HG03378 (cell line): ENCODE measurements around the gene TNFSF8.
A peak's percentile ranks its signal among the peaks of the same experiment; 100 is the strongest.

Experiments used
- ATAC-seq: cut with Tn5 transposase; IDR thresholded peaks from one replicate; pipeline ENCODE4 v1.9.1; 2021; ENCODE audit warnings: mild to moderate bottlenecking, moderate library complexity; ENCODE audit not compliant: unreplicated experiment

The TNFSF8 gene

DNA sequence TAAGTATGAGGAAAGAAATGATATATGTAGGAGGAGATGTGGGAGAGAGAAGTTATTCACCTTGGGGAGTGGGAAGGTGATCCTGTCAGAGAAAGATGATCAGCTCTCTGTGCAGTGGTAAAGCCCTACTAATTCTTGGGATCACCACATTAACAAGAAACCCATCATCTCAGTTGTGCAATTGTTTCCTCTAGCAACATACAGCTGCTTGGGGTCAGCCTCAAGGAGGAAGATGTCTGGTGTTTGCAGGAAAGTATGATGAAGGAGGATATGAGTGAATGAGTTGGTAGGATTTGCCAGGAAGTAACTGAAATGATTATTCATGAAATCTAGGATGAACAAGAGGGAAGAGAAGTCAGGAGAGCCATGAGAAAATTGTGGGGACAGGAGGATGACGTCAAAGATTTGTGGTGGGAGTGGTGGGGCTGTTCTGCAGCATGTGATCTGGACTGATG is 50.1 kb downstream of the TNFSF8 start:
- ATAC-seq = no peak

DNA sequence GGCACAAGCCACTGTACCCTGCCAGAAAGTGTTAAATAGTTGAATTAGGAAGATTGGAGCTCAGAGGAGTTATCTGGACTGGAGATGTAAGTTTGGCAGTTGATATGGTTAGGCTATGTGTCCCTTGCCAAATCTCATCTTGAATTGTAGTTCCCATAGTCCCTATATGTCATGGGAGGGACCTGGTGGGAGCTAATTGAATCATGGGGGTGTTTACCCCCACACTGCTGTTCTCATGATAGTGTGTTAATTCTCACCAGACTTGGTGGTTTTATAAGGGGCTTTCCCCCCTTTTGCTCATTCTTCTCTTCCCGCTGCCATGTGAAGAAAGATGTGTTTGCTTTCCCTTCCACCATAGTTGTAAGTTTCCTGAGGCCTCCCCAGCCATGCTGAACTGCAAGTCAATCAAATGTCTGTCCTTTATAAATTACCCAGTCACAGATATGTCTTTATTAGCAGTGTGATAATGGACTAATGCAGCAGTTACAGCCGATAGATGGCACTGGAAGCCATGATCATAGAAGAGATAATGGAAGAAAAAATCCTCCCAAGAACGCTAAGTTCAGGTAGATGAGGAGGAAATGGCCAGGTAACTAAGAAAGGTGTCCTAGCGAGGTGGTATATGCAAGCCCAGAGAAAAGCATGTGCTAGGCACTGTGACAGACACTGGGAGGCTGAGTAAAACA is 51.4 kb downstream of the TNFSF8 start:
- ATAC-seq = no peak

DNA sequence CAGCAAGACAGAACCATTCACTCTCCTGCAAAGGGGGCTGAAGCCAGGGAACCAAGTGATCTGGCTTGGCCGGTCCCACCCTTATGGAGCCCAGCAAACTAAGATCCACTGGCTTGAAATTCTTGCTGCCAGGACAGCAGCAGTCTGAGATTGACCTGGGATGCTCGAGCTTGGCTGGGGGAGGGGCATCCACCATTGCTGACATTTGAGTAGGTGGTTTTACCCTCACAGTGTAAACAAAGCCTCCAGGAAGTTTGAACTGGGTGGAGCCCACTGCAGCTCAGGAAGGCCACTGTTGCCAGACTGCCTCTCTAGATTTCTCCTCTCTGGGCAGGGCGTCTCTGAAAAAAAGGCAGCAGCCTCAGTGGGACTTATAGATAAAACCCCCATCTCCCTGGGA is 60.5 kb downstream of the TNFSF8 start:
- ATAC-seq = no peak

DNA sequence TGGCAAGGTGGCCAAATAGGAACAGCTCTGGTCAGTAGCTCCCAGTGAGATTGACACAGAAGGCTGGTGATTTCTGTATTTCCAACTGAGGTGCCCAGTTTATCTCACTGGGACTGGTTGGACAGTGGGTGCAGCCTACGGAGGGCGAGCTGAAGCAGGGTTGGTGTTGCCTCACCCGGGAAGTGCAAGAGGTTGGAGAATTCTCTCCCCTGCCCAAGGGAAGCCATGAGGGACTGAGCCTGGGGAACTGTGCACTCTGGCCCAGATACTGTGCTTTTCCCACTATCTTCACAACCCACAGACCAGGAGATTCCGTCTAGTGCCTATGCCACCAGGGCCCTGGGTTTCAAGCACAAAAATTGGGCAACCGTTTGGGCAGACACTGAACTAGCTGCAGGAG is 61.0 kb downstream of the TNFSF8 start:
- no peak for ATAC-seq

DNA sequence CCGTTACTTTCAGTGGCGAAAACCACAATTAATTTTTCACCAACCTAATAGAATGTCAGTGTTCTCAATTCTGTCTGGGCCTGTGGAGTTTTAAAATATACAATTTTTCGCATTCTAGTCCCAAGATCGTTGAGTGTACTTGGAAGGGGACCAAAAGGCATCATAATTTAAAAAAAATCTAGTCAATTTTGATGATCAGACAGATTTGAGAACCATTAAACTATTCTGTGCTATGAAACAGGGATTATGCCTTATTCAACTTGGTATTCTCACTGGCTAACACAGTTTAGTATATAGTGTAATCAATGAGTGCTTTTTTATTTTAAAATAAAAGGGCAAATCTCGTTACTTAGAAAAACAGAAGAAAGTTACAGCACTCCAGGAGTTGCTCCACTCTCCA is 63.1 kb downstream of the TNFSF8 start:
- no peak for ATAC-seq

DNA sequence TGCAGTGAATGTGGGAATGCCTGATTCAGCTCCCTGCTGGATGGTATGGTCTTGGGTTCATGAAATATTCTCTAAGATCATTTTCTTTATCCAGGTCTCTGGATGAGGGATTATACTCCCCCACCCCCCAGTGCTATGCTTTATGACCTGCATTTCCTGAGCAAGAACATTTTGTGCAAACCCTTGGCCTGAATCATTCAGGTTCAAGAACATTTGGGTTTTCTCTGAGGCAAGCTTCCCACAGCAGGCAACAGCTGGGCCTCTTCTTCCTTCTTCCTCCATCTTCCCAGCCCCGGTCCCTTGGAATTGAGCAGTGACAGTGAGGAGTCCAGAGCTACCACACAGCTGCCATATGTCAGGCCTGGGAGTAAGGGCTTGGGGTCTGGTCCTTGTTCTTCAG is 65.9 kb downstream of the TNFSF8 start:
- ATAC-seq = no peak

DNA sequence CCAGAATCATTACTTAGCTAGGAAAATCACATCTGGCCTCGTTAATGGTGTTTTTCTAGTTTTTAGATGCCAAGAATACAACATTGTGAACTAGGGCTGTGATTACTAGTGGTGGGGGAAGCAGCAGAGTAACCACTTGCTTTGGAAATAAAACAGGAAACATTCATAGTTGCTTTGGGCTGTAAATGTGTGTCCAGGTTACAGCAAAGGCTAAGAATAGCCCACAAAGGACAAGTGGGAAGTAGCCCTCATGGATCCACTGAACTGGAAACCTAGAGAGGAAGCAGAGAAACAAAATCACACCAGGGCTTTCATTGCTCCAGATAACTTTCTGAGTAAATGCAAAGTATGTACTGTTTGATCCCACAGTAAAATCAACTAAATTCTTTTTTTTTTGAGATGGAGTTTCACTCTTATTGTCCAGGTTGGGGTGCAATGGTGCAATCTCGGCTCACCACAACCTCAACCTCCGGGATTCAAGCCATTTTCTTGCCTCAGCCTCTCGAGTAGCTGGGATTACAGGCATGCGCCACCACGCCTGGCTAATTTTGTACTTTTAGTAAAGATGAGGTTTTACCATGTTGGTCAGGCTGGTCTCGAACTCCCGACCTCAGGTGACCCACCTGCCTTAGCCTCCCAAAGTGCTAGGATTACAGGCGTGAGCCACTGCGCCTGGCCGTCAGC is 68.3 kb downstream of the TNFSF8 start:
- no peak for ATAC-seq

DNA sequence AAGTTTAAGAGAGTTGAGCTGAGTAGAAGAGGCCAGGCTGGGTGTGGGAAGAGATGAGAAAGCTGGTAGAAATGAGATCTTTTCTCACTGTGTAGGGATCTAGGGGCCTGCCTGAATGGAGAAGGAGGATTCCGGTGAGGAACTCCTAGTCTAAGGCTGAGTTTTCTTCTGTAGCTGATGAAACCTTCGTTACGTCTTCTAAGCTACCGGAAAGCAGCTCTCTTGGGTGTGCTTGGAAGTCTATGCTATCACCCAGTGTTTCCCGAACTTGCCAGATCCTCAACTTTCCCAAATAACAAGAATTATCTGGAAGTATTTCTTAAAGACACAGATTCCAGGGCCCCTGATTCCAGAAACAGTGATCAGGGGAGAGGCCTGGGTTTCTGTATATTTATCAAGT is 69.1 kb downstream of the TNFSF8 start:
- ATAC-seq = no peak

DNA sequence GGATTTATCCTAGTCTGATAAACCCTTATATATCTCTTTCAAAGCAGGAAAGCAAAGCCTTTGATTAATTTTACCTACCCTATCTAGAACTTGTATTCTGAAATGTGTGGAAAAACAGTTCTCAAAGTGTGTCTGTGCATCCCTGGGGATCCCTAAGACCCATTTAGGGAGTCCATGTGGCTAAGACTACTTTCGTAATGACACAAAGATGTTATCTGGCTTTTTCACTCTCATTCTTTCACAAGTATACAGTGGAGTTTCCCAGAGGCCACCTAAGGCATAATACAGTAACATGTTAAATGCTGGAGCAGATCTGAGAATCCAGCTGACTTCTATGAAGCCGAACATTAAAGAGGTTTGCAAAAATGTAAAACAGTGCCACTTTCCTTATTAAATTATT is 70.2 kb downstream of the TNFSF8 start:
- ATAC-seq = peak; percentile 56

DNA sequence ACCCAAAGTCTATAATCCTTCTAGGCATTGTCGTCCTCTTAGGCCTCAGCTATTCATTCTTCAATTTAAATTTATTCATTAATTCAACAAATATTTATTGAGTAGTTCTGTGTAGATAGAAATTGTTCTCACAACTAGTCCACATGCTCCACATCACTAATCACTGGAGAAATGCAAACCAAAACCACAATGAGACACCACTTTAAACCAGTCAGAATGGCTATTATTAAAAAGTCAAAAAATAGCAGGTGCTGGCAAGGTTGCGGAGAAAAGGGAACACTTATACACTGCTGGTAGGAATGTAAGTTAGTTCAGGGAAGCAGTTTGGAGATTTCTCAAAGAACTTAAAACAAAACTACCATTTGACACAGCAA is 73.5 kb downstream of the TNFSF8 start:
- ATAC-seq = no peak

DNA sequence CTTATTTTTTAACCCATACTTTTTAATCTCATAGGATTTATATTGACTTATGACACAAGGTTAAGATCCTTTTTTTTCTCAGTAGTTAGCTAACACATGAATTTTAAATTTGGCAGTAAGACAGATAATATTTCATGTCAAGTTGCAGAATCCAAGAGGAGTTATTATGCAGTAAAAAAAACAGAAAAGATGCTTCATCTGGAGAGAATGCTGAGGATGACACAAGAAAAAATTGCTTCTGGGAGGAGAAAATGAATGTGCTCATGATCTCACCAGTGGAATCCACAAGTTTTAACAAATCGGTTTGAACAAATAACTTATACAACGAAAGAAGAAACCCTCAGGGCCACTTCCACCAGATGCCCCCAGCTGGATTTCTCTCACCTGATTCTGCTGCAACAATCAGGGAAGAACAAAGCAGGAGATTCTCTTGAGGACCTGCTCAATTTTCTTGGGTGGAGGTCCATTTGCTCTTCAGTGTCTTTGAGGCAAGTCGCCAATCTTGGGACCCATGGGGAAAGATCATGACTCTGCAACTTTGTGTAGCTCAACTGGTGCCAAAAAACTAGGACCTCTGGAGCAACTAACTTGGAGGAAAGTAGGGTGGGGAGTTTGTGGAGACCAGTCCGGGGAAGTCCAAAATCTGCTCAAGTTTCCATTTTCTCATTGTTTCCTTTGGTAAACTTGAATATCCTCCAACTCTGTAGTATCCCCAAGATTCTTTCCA is 74.0 kb downstream of the TNFSF8 start:
- ATAC-seq = no peak

DNA sequence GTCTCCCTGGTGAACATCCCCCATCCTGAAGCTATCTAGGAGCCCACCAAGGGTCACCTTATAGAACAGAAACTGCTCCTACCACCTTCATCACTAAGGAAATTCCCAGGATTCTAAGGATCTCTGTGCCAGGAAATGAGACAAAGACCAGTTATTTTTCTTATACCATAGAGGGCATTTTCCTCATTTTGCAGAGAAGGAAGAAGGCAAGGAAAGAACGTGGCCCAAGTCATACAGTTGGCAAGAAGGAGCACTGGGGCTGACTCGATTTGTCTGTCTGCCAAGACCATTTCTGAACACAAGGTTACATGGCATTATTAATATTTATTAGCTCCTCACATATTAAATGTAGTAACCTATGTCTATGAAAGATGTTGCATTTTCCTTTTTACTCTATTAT is 74.9 kb downstream of the TNFSF8 start:
- no peak for ATAC-seq

DNA sequence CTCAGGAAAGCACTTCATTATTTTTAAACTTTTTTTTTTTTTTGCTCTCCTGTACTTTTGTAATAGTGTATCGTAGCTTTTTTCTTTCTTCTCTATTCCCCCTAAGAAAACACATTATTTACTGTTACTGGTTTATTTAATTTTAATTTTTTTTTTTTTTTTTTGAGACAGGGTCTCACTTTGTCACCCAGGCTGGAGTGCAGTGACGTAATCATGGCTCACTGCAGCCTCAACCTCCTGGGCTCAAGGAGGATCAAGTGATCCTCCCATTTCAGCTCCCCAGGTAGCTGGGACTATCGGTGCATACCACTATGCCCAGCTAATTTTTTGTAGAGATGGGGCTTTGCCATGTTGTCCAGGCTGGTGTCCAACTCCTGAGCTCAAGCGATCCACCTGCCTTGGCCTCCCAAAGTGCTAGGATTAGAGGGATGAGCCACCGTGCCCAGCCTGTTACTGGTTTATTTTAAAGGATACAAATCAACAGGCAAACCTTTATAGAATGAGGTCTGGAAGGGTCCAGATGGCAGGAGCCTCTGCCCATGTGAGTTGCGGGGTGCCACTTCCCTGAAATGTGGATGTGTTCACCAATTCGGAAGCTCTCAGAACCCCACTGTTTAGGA is 75.5 kb downstream of the TNFSF8 start:
- no peak for ATAC-seq

DNA sequence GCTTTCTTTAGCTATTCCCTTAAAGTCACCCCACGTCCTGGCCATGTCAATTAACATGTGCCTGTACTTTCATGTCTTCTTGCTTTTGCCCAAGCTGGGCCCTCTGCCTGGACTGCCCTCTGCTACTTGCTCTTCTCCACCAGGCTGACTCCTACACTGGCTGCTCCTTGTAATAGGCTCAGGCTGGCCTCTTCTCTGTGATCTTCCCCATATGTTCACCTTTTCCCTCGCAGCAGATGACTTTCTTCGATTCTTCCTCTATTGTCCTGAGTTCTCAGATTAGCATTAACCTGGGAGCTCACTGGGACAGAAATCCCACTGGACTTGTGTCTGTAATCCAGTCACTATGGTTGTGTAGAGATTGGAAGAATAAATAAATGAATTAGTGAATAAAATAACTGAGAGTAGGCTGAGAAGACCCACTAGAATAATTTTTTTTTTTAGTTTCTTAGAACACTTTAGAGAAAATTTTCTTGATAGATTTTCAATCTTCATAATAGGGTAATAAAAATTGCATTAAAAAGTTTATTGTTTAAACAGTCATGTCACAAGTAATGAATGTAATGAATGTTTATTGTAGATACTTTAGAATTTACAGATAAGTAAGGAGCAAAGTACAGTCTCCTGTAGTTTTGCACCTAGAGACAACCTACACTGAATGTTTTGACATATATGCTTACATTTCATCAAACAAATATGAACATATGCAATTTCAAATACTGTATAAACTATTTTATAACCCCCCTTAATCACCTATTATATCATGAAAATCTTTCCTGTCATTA is 77.1 kb downstream of the TNFSF8 start:
- ATAC-seq = no peak

DNA sequence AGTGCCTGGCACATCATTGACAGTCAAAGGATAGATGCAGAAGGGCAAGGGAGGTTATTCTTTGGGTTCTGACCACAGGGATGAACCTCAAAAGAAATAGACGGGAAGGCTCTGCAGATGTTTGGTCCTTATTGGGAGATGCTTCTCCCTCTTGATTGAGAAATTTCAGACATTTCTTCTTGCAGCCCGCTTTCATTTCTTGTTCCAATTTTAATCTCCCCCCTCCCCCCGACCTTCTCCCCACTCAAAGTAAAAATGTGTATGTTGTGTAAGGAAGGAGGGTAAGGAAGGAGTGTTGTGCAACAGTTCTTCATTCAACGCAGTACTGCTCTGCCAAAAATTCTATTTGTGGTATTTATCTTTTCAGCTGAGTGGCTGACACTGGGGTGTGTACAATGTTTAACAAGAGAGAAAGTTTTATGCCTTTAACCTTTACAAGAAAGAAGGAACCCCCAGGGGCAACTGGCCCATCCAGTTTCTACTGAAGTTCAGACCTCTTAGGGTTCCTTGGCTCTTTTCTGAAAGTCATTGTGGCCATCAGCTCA is 78.3 kb downstream of the TNFSF8 start:
- no peak for ATAC-seq

DNA sequence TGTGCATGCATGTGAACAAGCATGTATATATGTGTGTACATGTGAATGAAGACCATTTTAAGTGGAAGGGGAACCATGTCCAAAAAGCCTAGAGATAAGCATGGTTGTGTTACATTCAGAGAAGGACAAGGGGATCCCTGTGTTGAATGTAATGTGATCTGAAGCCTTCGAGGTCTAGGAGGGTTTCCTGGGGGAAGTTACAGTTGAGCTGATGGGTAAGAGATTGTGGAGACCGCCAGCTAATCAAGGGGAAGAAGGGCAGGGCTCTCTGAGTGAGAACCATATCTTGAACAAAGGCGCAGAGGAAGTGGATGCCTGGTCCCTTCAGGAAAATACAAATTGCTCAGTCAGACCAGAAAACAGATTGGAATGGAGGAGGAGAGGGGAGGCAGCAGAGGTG is 79.1 kb downstream of the TNFSF8 start:
- ATAC-seq = no peak
